A549 (cell line): ENCODE measurements around the gene SBF2. TPM values are rescaled to one million over a fixed set of nuclear protein-coding genes. Genes with fewer than 3 reads are reported as not detected.
A peak's percentile ranks its signal among the peaks of the same experiment; 100 is the strongest.

Experiments used
- ATAC-seq, 2 experiments: fragments of 200-7000 bp in 1 of 2; fragments of >200 bp in 1 of 2; cut with Nextera tagmentation in 1 of 2; cut with Tn5 transposase in 1 of 2; 3 replicates each; pipeline versions ENCODE4 v1.8.0 to v1.9.1; 2018 to 2020; ENCODE audit warnings: mild to moderate bottlenecking in 1 of 2, moderate library complexity in 1 of 2
- CTCF ChIA-PET: fragments of 300-600 bp; sonication (Branson Sonifier 250); formaldehyde crosslinking; extraction: SDS; loops from one replicate; lab custom pipeline; 2021; ENCODE audit warnings: antibody characterized with exemption, inconsistent platforms; lab: Yijun Ruan, JAX
- POLR2A ChIA-PET: fragments of 350-600 bp; formaldehyde crosslinking; extraction: SDS; loops from one replicate; lab custom pipeline; 2021; ENCODE audit warnings: antibody characterized with exemption, inconsistent platforms; lab: Yijun Ruan, JAX
- DNase-seq, 2 experiments: peaks; one replicate each; pipeline versions ENCODE4 v3.0.0 to v3.0.0-alpha.2; 2011 to 2016; ENCODE audit warnings: low read depth in 1 of 2, low spot score in 1 of 2
- FAIRE-seq: peaks from 2 replicates; lab custom pipeline; 2011; peaks lifted over from hg19 to GRCh38; lab: Jason Lieb, UNC
- H3K27ac ChIP-seq, 2 experiments: fragments of >200 bp; sonication (Bioruptor Twin); formaldehyde crosslinking; 3 replicates each; pipeline ENCODE4 v1.5.1; 2016 to 2017
- H3K4me1 ChIP-seq: fragments of >200 bp; sonication (Bioruptor Twin); formaldehyde crosslinking; 3 replicates; pipeline ENCODE4 v1.6.1; 2016
- H3K4me2 ChIP-seq: fragments of >200 bp; sonication (Bioruptor Twin); formaldehyde crosslinking; 3 replicates; pipeline ENCODE4 v1.6.1; 2016
- H3K4me3 ChIP-seq: fragments of >200 bp; sonication (Bioruptor Twin); formaldehyde crosslinking; 3 replicates; pipeline ENCODE4 v1.5.1; 2016
- H3K9me3 ChIP-seq: fragments of >200 bp; sonication (Bioruptor Twin); formaldehyde crosslinking; 3 replicates; pipeline ENCODE4 v1.6.1; 2016
- BCL3 ChIP-seq: fragments of >200 bp; sonication (Bioruptor Twin); formaldehyde crosslinking; IDR thresholded peaks from 3 replicates; pipeline ENCODE4 v1.6.1; 2016
- CBX2 ChIP-seq: fragments of 200-600 bp; sonication (generic); IDR thresholded peaks from 2 replicates; pipeline ENCODE4 v1.6.1; 2016; ENCODE audit warnings: low read depth, mild to moderate bottlenecking, borderline replicate concordance
- CEBPB ChIP-seq, 2 experiments: fragments of >200 bp in 1 of 2; sonication (Bioruptor Twin) in 1 of 2; formaldehyde crosslinking in 1 of 2; IDR thresholded peaks; 2 replicates each; pipeline ENCODE4 v1.6.1; 2012 to 2016
- CTCF ChIP-seq: fragments of >200 bp; sonication (Bioruptor Twin); formaldehyde crosslinking; IDR thresholded peaks from 3 replicates; pipeline ENCODE4 v1.5.1; 2016
- E2F6 ChIP-seq: IDR thresholded peaks from 2 replicates; pipeline ENCODE4 v1.6.1; 2012; ENCODE audit warnings: low read depth, borderline replicate concordance
- ELK1 ChIP-seq: fragments of 150-350 bp; IDR thresholded peaks from 2 replicates; pipeline ENCODE4 v1.6.1; 2014; ENCODE audit warnings: low read depth, mild to moderate bottlenecking, low read length
- ESRRA ChIP-seq: fragments of 150-350 bp; IDR thresholded peaks from 2 replicates; pipeline ENCODE4 v1.6.1; 2014; ENCODE audit warnings: mild to moderate bottlenecking, low read length, borderline replicate concordance
- FOSB ChIP-seq: fragments of 250-450 bp; sonication (Bioruptor Pico); IDR thresholded peaks from 2 replicates; pipeline ENCODE4 v1.5.0; 2020; ENCODE audit warnings: mild to moderate bottlenecking, moderate library complexity
- FOSL2 ChIP-seq, 2 experiments: fragments of 450-650 bp in 1 of 2; fragments of >200 bp in 1 of 2; sonication (Bioruptor Twin) in 1 of 2; formaldehyde crosslinking; IDR thresholded peaks; 2 replicates each; pipeline versions ENCODE4 v1.5.0 to v1.6.1; 2016 to 2020; ENCODE audit warnings: mild to moderate bottlenecking in 1 of 2, moderate library complexity in 1 of 2
- HDAC2 ChIP-seq: fragments of 200-600 bp; sonication (generic); IDR thresholded peaks from 2 replicates; pipeline ENCODE4 v1.6.1; 2016
- HMGXB4 ChIP-seq: fragments of 250-450 bp; sonication (Bioruptor Pico); IDR thresholded peaks from 2 replicates; pipeline ENCODE4 v1.5.0; 2021; ENCODE audit warnings: mild to moderate bottlenecking, moderate library complexity, borderline replicate concordance
- HOXB5 ChIP-seq: fragments of 250-450 bp; sonication (Bioruptor Pico); IDR thresholded peaks from 2 replicates; pipeline ENCODE4 v1.5.0; 2020; ENCODE audit warnings: mild to moderate bottlenecking, moderate library complexity
- JUN ChIP-seq, 2 experiments: fragments of >200 bp; sonication (Bioruptor Twin); formaldehyde crosslinking; IDR thresholded peaks; 2 replicates in 1 of 2; 3 replicates in 1 of 2; pipeline ENCODE4 v1.6.1; 2016 to 2017
- MAX ChIP-seq: IDR thresholded peaks from 2 replicates; pipeline ENCODE4 v1.6.1; 2012
- MAZ ChIP-seq: fragments of 150-350 bp; IDR thresholded peaks from 2 replicates; pipeline ENCODE4 v1.6.1; 2014; ENCODE audit warnings: antibody characterized with exemption, low read depth, low read length, borderline replicate concordance
- MYC ChIP-seq: IDR thresholded peaks from 2 replicates; pipeline ENCODE4 v1.6.1; 2012; ENCODE audit warnings: mild to moderate bottlenecking, inconsistent platforms, low read length, improper control_type of control experiment, borderline replicate concordance
- POLR2AphosphoS2 ChIP-seq: conservative IDR thresholded peaks from 2 replicates; pipeline ENCODE4 v1.6.1; 2012; ENCODE audit warnings: low read length, improper control_type of control experiment, inconsistent platforms
- RAD21 ChIP-seq, 2 experiments: fragments of >200 bp in 1 of 2; sonication (Bioruptor Twin) in 1 of 2; formaldehyde crosslinking in 1 of 2; IDR thresholded peaks in 1 of 2; conservative IDR thresholded peaks in 1 of 2; 2 replicates in 1 of 2; 3 replicates in 1 of 2; pipeline ENCODE4 v1.6.1; 2012 to 2018; ENCODE audit warnings: inconsistent platforms in 1 of 2
- RCOR1 ChIP-seq: fragments of 150-350 bp; IDR thresholded peaks from 2 replicates; pipeline ENCODE4 v1.6.1; 2014; ENCODE audit warnings: antibody characterized with exemption, low read length, low read depth
- RFX5 ChIP-seq: fragments of 450-650 bp; IDR thresholded peaks from 2 replicates; pipeline ENCODE4 v1.7.1; 2014; ENCODE audit warnings: antibody characterized with exemption, mild to moderate bottlenecking, moderate library complexity
- RNF2 ChIP-seq: fragments of 200-600 bp; sonication (generic); IDR thresholded peaks from 2 replicates; pipeline ENCODE4 v1.6.1; 2016; ENCODE audit warnings: low read depth, mild to moderate bottlenecking, antibody characterized with exemption, moderate library complexity, borderline replicate concordance
- TFCP2L1 ChIP-seq: fragments of 250-450 bp; sonication (Bioruptor Pico); IDR thresholded peaks from 2 replicates; pipeline ENCODE4 v1.5.0; 2021; ENCODE audit warnings: mild to moderate bottlenecking
- TP53 ChIP-seq: fragments of 250-450 bp; sonication (Bioruptor Pico); IDR thresholded peaks from 2 replicates; pipeline ENCODE4 v1.5.0; 2021; ENCODE audit warnings: mild to moderate bottlenecking, moderate library complexity
- USF2 ChIP-seq: fragments of 450-650 bp; IDR thresholded peaks from 2 replicates; pipeline ENCODE4 v1.6.1; 2014; ENCODE audit warnings: antibody characterized with exemption
- WGBS: methylation state at CpG from one replicate; pipeline ENCODE4 v1.1.6; 2017; ENCODE audit errors: missing lambda C conversion rate; 5-methylcytosine and 5-hydroxymethylcytosine counted together
- polyA plus RNA-seq, 4 experiments: library from polyadenylated mRNA; depleted of rRNA in 3 of 4; stranded (reverse); fragments of >200 nt; fragmentation: RNase III in 1 of 4; extraction: RNeasy Plus Mini Kit Qiagen cat#74134 plus additional on column Dnase treatment in 1 of 4; gene quantifications; 2 replicates in 3 of 4; 3 replicates in 1 of 4; pipeline ENCODE4 v1.2.3, GENCODE V29; 2011 to 2017

The SBF2 gene
- polyA plus RNA-seq, 2 of the 4 experiments (the other 2 are of a cell fraction) = 11.1 to 49.6 TPM

GRCh38 chr11:9748361-9748970 is 545.6 kb downstream of the SBF2 start (continued):
- peak; percentile 88 for TF ChIP-seq CTCF

GRCh38 chr11:9747828-9748227 is 546.2 kb downstream of the SBF2 start:
- ChIA-PET CTCF (interaction anchor here (0.6 to 8.3 kb wide), 41 partner anchors 8 to 582 kb away, joined by 3 to 100 read pairs (median 5); partner anchors contain the start of genes ADM and WEE1), POLR2A (interaction anchor here (1.0 to 2.7 kb wide), 3 partner anchors 134 to 557 kb away, joined by 3 to 14 read pairs (median 3); partner anchors contain the start of gene ADM)
- 91% methylated on average over 5 of the region's 5 CpGs for WGBS
- H3K4me3 ChIP-seq = no peak overlapping the region
- ATAC-seq = peak in 1 of 2 experiments; percentile 26; a peak in 2 of 6 replicates
- peaks cover 16% of the 10 kb centered on the region for H3K4me1 ChIP-seq
- H3K27ac ChIP-seq = no peak overlapping the region; a peak in 1 of 6 replicates
- FAIRE-seq = no peak
- TF ChIP-seq HOXB5 (no peak), BCL3 (no peak), FOSB (CRISPR knock-in tag) (no peak), HDAC2 (no peak), POLR2AphosphoS2 (no peak), ESRRA (no peak), RFX5 (no peak), ELK1 (no peak), RAD21 (conservative IDR thresholded peaks at IDR 0.05 in 1 of 2, IDR thresholded peaks at IDR 0.05 in 1 of 2) (no peak), TP53 (CRISPR knock-in tag) (no peak), USF2 (no peak), MYC (no peak)
- TF ChIP-seq, all 56 proteins: peak for 0
- Histone ChIP-seq H3K9me3 (no peaks in the 10 kb centered on the region), H3K4me2 (no peak overlapping the region)
- DNase-seq = no peak

- H3K4me3 ChIP-seq = no peak overlapping the region
- no peak for DNase-seq
- POLR2A ChIA-PET = interaction anchor here (0.6 to 2.7 kb wide), 2 partner anchors 134 to 1004 kb away, joined by 3 to 14 read pairs; partner anchors contain the start of gene CTR9
- no peak for FAIRE-seq
- CTCF ChIA-PET = interaction anchor here (0.7 to 8.3 kb wide), 22 partner anchors 9 to 581 kb away, joined by 3 to 100 read pairs (median 5); partner anchors contain the start of genes ADM and WEE1
- H3K4me2 ChIP-seq = no peak overlapping the region
- H3K4me1 ChIP-seq = peaks cover 10% of the 10 kb centered on the region
- no peak overlapping the region for H3K27ac ChIP-seq
- H3K9me3 ChIP-seq = no peaks in the 10 kb centered on the region
- no peak for ATAC-seq
- 89% methylated on average over 1 of the region's 1 CpG for WGBS
- TF ChIP-seq HMGXB4 (CRISPR knock-in tag) (no peak), POLR2AphosphoS2 (no peak), E2F6 (no peak), CBX2 (no peak), CEBPB (IDR thresholded peaks at IDR 0.05) (no peak), RCOR1 (no peak), RNF2 (no peak), FOSL2 (IDR thresholded peaks at IDR 0.05) (no peak), FOSL2 (CRISPR knock-in tag; IDR thresholded peaks at IDR 0.05) (no peak), MAZ (no peak), TFCP2L1 (CRISPR knock-in tag) (no peak), MAX (no peak), JUN (IDR thresholded peaks at IDR 0.05) (no peak)
These were observed 546.8 kb downstream of the SBF2 start for GRCh38 chr11:9747229-9747628.
